Duodenal mucosa (tissue), 2 donors: ENCODE results near the gene MSI2.

ENCODE experiments used
- H3K27ac ChIP-seq: one replicate; pipeline ENCODE4 v1.7.0; 2013; ENCODE audit warnings: low read depth, low read length
- H3K27me3 ChIP-seq, 2 donors: one replicate each; pipeline ENCODE4 v1.7.0; 2013; ENCODE audit warnings: low read length in 2 of 2, control low read depth in 1 of 2; ENCODE audit not compliant: insufficient read depth in 2 of 2, control insufficient read depth in 1 of 2
- H3K36me3 ChIP-seq, 2 donors: one replicate each; pipeline ENCODE4 v1.7.0; 2013; ENCODE audit warnings: low read length in 2 of 2, control low read depth in 1 of 2; ENCODE audit not compliant: insufficient read depth in 2 of 2, control insufficient read depth in 1 of 2
- H3K4me1 ChIP-seq, 2 donors: one replicate each; pipeline ENCODE4 v1.7.0; 2013; ENCODE audit warnings: low read length in 2 of 2, control low read depth in 1 of 2; ENCODE audit not compliant: insufficient read depth in 2 of 2, control insufficient read depth in 1 of 2
- H3K4me3 ChIP-seq, 2 donors: one replicate each; pipeline ENCODE4 v1.7.0; 2013; ENCODE audit warnings: low read length in 2 of 2, low read depth in 1 of 2
- H3K9ac ChIP-seq, 2 donors: one replicate each; pipeline ENCODE4 v1.7.0; 2013; ENCODE audit warnings: low read length in 2 of 2, low read depth in 1 of 2
- H3K9me3 ChIP-seq, 2 donors: one replicate each; pipeline ENCODE4 v1.7.0; 2013; ENCODE audit warnings: low read length in 2 of 2, control low read depth in 1 of 2; ENCODE audit not compliant: control insufficient read depth in 1 of 2

MSI2 gene

DNA sequence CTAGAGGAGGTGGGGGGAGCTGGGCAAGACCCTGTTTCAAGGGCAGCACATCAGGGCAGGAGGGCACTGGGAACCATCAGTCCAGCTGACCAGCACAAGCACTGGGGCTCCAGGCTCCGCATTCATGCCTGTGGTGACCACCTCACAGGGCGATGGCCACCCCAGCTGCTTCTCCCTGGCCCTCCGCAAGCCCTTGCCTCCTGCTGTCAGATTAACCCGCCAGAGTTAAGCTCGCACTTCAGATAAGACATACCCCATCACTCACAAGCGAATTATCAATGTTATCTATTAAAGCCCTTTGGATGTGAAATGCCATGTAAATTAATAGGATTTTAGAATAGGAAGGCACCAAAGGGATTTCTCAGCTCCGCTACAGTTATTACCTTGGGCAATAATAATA lies 383.8 kb downstream of the MSI2 start:
- H3K4me1 ChIP-seq = no peaks in the 10 kb centered on the region
- H3K4me3 ChIP-seq = no peak overlapping the region
- no peaks in the 10 kb centered on the region for H3K27me3 ChIP-seq
- no peak overlapping the region for H3K9ac ChIP-seq
- H3K27ac ChIP-seq = no peak overlapping the region
- no peaks in the 10 kb centered on the region for H3K36me3 ChIP-seq
- H3K9me3 ChIP-seq = no peaks in the 10 kb centered on the region

- H3K9me3 ChIP-seq = no peaks in the 10 kb centered on the region
Observed at GRCh38 chr17:57641761-57642160, 385.4 kb downstream of the MSI2 start.

DNA sequence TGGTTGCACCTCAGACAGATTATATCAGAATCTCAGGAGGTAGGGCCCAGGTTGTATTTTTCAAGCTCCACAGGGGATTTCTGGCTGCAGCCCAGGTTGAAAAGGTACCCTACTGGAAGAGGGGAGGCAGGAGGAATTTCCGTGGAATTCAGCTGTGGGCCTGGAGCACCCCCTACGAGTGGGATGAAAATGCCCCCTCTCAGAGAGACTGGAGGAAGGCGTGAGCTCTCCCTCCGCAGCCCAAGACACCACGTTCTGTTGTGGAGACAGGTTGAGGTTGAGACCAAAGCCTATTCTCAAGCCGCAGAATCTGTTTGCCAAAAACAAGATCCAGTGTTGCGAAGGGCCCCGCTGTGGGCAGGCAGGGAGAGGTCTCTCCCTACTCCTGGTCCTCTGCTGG lies 386.7 kb downstream of the MSI2 start:
- Histone ChIP-seq H3K4me3 (no peak overlapping the region), H3K4me1 (no peaks in the 10 kb centered on the region), H3K9me3 (no peaks in the 10 kb centered on the region), H3K27me3 (no peaks in the 10 kb centered on the region), H3K9ac (no peak overlapping the region), H3K36me3 (no peaks in the 10 kb centered on the region), H3K27ac (no peak overlapping the region)

More at GRCh38 chr17:57641761-57642160, 385.4 kb downstream of the MSI2 start:
- no peak overlapping the region for H3K9ac ChIP-seq
- H3K4me1 ChIP-seq = no peaks in the 10 kb centered on the region
- H3K4me3 ChIP-seq = no peak overlapping the region
- H3K27ac ChIP-seq = no peak overlapping the region
- no peaks in the 10 kb centered on the region for H3K27me3 ChIP-seq
- no peaks in the 10 kb centered on the region for H3K36me3 ChIP-seq

DNA sequence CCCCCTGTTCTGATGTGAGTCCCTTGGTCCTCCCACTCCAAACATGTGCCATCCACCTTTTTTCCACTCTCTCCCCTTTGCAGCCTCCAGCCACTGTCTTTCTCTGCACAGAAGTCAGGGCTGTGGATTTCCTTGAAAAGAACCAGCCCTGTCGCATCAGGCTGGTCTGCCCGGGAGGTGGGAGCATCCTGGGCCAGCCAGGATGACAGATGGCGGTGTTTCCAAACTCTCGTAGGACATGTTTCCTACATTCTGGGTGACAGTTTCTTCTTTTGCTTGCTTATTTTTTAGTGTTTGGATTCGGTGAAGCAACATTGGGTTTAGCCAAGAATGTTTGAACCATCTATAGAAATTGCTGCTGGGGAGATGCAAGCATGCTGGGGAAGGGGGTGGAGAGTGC lies 388.0 kb downstream of the MSI2 start:
- no peaks in the 10 kb centered on the region for H3K27me3 ChIP-seq
- H3K4me1 ChIP-seq = no peaks in the 10 kb centered on the region
- no peak overlapping the region for H3K9ac ChIP-seq
- H3K9me3 ChIP-seq = no peaks in the 10 kb centered on the region
- no peak overlapping the region for H3K4me3 ChIP-seq
- peaks cover 0 to 4% of the 10 kb centered on the region in 2 donors for H3K36me3 ChIP-seq
- no peak overlapping the region for H3K27ac ChIP-seq

GRCh38 chr17:57645950-57646665 lies 389.8 kb downstream of the MSI2 start:
- H3K4me3 ChIP-seq = no peak overlapping the region

DNA sequence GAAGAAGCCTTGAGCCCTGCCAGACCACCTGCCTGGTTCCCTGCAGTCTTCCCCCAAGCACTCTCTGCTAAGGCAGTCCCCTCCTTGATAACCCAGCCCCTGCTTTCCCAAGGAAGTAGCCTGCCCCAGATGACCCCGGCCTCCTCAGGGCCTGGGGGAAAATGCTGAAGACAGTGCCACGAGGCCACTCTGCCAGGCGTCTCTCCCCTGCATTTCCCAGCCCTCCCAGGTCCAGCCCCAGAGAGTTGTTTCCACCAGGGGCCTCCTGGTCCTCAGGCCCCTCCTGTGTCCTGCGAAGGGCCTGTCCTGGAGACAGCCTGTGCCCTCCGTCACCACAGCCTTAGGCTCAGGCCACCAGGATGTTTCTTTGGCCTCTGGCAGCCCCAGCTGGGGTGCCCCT lies 392.4 kb downstream of the MSI2 start:
- Histone ChIP-seq H3K9me3 (no peaks in the 10 kb centered on the region), H3K27ac (no peak overlapping the region), H3K36me3 (peaks cover 0 to 4% of the 10 kb centered on the region in 2 donors), H3K27me3 (no peaks in the 10 kb centered on the region), H3K4me1 (peaks cover 0 to 1% of the 10 kb centered on the region in 2 donors), H3K4me3 (no peak overlapping the region), H3K9ac (no peak overlapping the region)

More at GRCh38 chr17:57645950-57646665, 389.8 kb downstream of the MSI2 start:
- Histone ChIP-seq H3K36me3 (peaks cover 0 to 4% of the 10 kb centered on the region in 2 donors), H3K27ac (no peak overlapping the region), H3K27me3 (no peaks in the 10 kb centered on the region), H3K9ac (no peak overlapping the region), H3K4me1 (no peaks in the 10 kb centered on the region), H3K9me3 (no peaks in the 10 kb centered on the region)

GRCh38 chr17:57649191-57649590 lies 392.9 kb downstream of the MSI2 start:
- Histone ChIP-seq H3K9me3 (no peaks in the 10 kb centered on the region), H3K27ac (no peak overlapping the region), H3K9ac (no peak overlapping the region), H3K4me3 (no peak overlapping the region), H3K27me3 (no peaks in the 10 kb centered on the region), H3K36me3 (peaks cover 0 to 4% of the 10 kb centered on the region in 2 donors), H3K4me1 (peaks cover 0 to 6% of the 10 kb centered on the region in 2 donors)

DNA sequence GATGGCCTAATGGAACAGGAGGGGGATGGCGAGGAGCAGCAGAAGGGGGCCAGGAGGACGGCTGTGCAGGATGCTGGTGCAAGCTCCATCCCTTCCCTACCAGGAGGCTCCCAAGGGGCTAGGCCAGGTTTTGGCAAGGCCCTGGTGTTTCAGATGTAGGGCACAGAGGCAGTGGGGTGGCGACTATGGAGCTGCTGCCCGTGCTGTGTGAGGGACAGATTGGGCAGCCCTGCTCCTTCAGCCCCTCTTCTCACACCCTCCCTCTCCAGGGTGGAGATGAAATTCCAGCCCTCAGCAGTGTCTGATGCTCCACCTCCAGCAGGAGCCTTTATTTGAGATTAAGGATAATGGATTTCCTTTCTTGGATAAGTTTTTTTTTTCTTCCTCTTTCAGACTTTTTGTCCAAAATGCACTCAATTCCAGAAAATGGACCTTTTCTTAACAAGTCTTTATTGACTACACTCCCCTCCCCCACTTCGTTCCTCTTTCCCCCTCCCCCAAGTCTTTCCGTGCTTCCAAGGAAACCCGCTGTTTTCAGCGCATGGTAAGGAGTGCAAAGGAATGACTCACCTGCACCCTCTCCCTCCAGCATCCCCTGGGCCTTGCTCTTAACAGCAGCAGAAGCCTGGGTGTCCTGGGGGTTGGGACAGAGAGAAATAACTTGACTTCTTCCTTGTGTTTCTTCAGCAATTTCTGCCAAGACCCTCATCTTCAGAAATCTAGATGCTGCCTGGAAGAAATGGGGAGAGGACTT lies 393.6 kb downstream of the MSI2 start:
- Histone ChIP-seq H3K36me3 (peaks cover 0 to 4% of the 10 kb centered on the region in 2 donors), H3K9me3 (no peaks in the 10 kb centered on the region), H3K4me1 (peaks cover 0 to 6% of the 10 kb centered on the region in 2 donors), H3K4me3 (no peak overlapping the region), H3K27ac (no peak overlapping the region), H3K27me3 (no peaks in the 10 kb centered on the region), H3K9ac (no peak overlapping the region)

DNA sequence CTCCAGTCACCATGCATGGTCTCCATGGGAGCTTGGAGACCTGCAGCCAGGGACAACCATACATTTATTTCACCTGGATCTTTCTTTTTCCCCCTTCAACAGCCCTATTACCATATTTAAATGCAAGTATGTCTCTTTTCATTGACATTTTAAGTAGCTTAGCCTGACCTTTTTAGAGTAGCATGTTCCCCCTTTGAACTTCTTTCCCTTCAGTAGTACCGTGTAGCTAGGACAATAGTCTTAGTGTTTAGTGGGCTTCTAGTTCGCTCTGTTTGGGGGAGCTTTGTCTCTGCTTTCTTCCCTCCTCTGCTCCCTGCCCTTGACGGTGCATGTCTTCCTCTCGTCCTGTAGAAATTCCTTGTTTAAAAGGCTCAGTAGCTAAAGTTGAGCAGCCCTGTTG lies 394.2 kb downstream of the MSI2 start:
- H3K9ac ChIP-seq = no peak overlapping the region
- no peak overlapping the region for H3K4me3 ChIP-seq
- H3K9me3 ChIP-seq = no peaks in the 10 kb centered on the region

DNA sequence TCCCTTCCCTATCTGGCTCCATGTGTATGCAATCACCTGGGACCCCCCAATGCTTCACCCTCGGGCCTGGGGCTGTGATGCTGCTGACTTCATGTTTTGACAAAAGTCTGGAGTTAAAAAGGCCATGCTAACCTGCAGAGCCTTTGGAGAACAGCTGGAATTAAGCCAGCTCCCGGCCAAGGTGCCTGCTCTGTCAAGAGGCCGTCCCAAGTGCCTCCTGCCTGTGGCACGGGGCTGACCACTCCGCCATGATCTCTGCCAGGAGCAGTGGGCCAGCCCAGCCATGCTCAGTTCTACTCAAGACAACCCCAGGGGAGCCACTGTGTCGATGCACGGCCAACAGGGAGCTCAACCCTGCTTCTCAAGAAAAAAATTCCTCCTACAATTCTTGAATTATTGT lies 395.1 kb downstream of the MSI2 start:
- Histone ChIP-seq H3K4me3 (no peak overlapping the region), H3K9ac (no peak overlapping the region), H3K4me1 (peaks cover 0 to 6% of the 10 kb centered on the region in 2 donors), H3K27me3 (no peaks in the 10 kb centered on the region), H3K9me3 (no peaks in the 10 kb centered on the region), H3K36me3 (peaks cover 0 to 4% of the 10 kb centered on the region in 2 donors), H3K27ac (no peak overlapping the region)

More for the DNA sequence above, 394.2 kb downstream of the MSI2 start:
- H3K36me3 ChIP-seq = peaks cover 0 to 4% of the 10 kb centered on the region in 2 donors
- H3K27ac ChIP-seq = no peak overlapping the region
- H3K27me3 ChIP-seq = no peaks in the 10 kb centered on the region
- peaks cover 0 to 6% of the 10 kb centered on the region in 2 donors for H3K4me1 ChIP-seq
